K562 (cell line): Measurements from ENCODE around the gene ICAM3. TPM values are rescaled to one million over a fixed set of nuclear protein-coding genes. Genes with fewer than 3 reads are reported as not detected.

Source experiments
- ARID2 ChIP-seq: fragments of 450-650 bp; IDR thresholded peaks from 2 replicates; pipeline ENCODE4 v1.6.1; 2017; ENCODE audit warnings: antibody characterized with exemption, mild to moderate bottlenecking
- ELF1 ChIP-seq: fragments of 200-800 bp; sonication (Bioruptor generic); IDR thresholded peaks from 2 replicates; pipeline ENCODE4 v1.6.1; 2016; ENCODE audit warnings: missing genetic modification characterization, missing compliant biosample characterization
- FOXJ3 ChIP-seq: sonication (generic); formaldehyde crosslinking; IDR thresholded peaks from 2 replicates; pipeline ENCODE4 v1.4.0; 2020; ENCODE audit warnings: mild to moderate bottlenecking, missing genetic modification reagents
- HMGN3 ChIP-seq: IDR thresholded peaks from 2 replicates; pipeline ENCODE4 v1.6.1; 2011; ENCODE audit warnings: borderline replicate concordance, low read depth, mild to moderate bottlenecking, mixed read lengths, low read length; ENCODE audit not compliant: insufficient read length; ENCODE audit errors: extremely low read depth
- KHSRP ChIP-seq: fragments of 450-650 bp; IDR thresholded peaks from 2 replicates; pipeline ENCODE4 v1.6.1; 2017
- NFIC ChIP-seq: fragments of 450-650 bp; IDR thresholded peaks from 2 replicates; pipeline ENCODE4 v1.6.1; 2017; ENCODE audit warnings: mild to moderate bottlenecking, inconsistent platforms
- PHF8 ChIP-seq: fragments of 200-600 bp; sonication (generic); IDR thresholded peaks from 2 replicates; pipeline ENCODE4 v1.6.1; 2012; ENCODE audit warnings: mixed run types, mild to moderate bottlenecking, inconsistent platforms, low read length, moderate library complexity, borderline replicate concordance
- SLC30A9 ChIP-seq: fragments of 250-450 bp; sonication (Bioruptor Pico); IDR thresholded peaks from 2 replicates; pipeline ENCODE4 v1.8.0; 2022; ENCODE audit warnings: mild to moderate bottlenecking, moderate library complexity
- SMAD3 ChIP-seq: fragments of 450-650 bp; formaldehyde crosslinking; conservative IDR thresholded peaks from 2 replicates; pipeline ENCODE4 v1.4.0; 2020; ENCODE audit warnings: mild to moderate bottlenecking
- TAF9B ChIP-seq: fragments of 450-650 bp; IDR thresholded peaks from 2 replicates; pipeline ENCODE4 v1.6.1; 2018; ENCODE audit warnings: mild to moderate bottlenecking; ENCODE audit not compliant: partially characterized antibody
- TEAD4 ChIP-seq, 2 experiments: sonication (generic) in 1 of 2; formaldehyde crosslinking in 1 of 2; IDR thresholded peaks; 2 replicates each; pipeline versions ENCODE4 v1.6.1 to v1.8.0; 2012 to 2022; ENCODE audit warnings: borderline replicate concordance in 1 of 2, inconsistent platforms in 1 of 2, low read length in 1 of 2, mild to moderate bottlenecking in 1 of 2, missing genetic modification reagents in 1 of 2
- ZNF253 ChIP-seq: fragments of 250-450 bp; sonication (Bioruptor Pico); conservative IDR thresholded peaks from 2 replicates; pipeline ENCODE4 v1.6.1; 2021; ENCODE audit warnings: mild to moderate bottlenecking
- ZNF707 ChIP-seq: fragments of 250-450 bp; sonication (Bioruptor Pico); conservative IDR thresholded peaks from 2 replicates; pipeline ENCODE4 v1.8.0; 2022; ENCODE audit warnings: inconsistent platforms, mild to moderate bottlenecking, moderate library complexity
- ZNF778 ChIP-seq: fragments of 450-650 bp; formaldehyde crosslinking; IDR thresholded peaks from 2 replicates; pipeline ENCODE4 v1.4.0; 2020; ENCODE audit warnings: mild to moderate bottlenecking, moderate library complexity
- polyA plus RNA-seq, 8 experiments: library from polyadenylated mRNA; depleted of rRNA in 4 of 8; stranded (reverse) in 5 of 8; unstranded in 3 of 8; fragments of >200 nt; fragmentation: Nextera tagmentation in 2 of 8; fragmentation: Illumina TruSeq in 1 of 8; extraction: Ambion mirVana in 2 of 8; extraction: Trizol in 1 of 8; gene quantifications; 2 replicates each; pipeline versions ENCODE4 v1.2.1 to v1.2.3, GENCODE V29; 2011 to 2014; ENCODE audit warnings: inconsistent platforms in 1 of 8, missing spikeins in 1 of 8
- total RNA-seq, 7 experiments: library from RNA; depleted of rRNA in 6 of 7; stranded (reverse); fragments of >200 nt in 6 of 7; fragmentation: Illumina TruSeq in 2 of 7; extraction: Trizol in 2 of 7; gene quantifications; 2 replicates each; pipeline versions ENCODE4 v1.2.1 to v1.2.3, GENCODE V29; 2011 to 2021; ENCODE audit warnings: low replicate concordance in 1 of 7
- TF ChIP-seq, protein P1 (sequence below): conservative IDR thresholded peaks from 2 replicates; pipeline ENCODE4 v1.6.1; 2011; ENCODE audit warnings: low read depth, mild to moderate bottlenecking, low read length; ENCODE audit not compliant: control insufficient read depth
- TF ChIP-seq, protein P2 (sequence below): sonication (generic); formaldehyde crosslinking; IDR thresholded peaks from 2 replicates; pipeline ENCODE4 v1.8.0; 2022; ENCODE audit warnings: missing genetic modification reagents, mild to moderate bottlenecking, borderline replicate concordance
- TF ChIP-seq, protein P3 (sequence below): fragments of 450-650 bp; IDR thresholded peaks from one replicate; pipeline ENCODE4 v1.6.1; 2018; ENCODE audit warnings: mild to moderate bottlenecking, moderate library complexity; ENCODE audit not compliant: partially characterized antibody
- TF ChIP-seq, protein P4 (sequence below): fragments of 250-450 bp; sonication (Bioruptor Pico); IDR thresholded peaks from 2 replicates; pipeline ENCODE4 v1.4.0; 2020; ENCODE audit warnings: mild to moderate bottlenecking, moderate library complexity, borderline replicate concordance
- TF ChIP-seq, protein P5 (sequence below): fragments of 450-650 bp; formaldehyde crosslinking; IDR thresholded peaks from 2 replicates; pipeline ENCODE4 v1.4.0; 2020; ENCODE audit warnings: mild to moderate bottlenecking

ICAM3 gene
- total and polyA plus RNA-seq, 9 of the 15 experiments (the other 6 are each of a cell fraction or from before 2014, with no cell fraction given) = 6.5 to 39.5 (median 24.2) TPM

DNA sequence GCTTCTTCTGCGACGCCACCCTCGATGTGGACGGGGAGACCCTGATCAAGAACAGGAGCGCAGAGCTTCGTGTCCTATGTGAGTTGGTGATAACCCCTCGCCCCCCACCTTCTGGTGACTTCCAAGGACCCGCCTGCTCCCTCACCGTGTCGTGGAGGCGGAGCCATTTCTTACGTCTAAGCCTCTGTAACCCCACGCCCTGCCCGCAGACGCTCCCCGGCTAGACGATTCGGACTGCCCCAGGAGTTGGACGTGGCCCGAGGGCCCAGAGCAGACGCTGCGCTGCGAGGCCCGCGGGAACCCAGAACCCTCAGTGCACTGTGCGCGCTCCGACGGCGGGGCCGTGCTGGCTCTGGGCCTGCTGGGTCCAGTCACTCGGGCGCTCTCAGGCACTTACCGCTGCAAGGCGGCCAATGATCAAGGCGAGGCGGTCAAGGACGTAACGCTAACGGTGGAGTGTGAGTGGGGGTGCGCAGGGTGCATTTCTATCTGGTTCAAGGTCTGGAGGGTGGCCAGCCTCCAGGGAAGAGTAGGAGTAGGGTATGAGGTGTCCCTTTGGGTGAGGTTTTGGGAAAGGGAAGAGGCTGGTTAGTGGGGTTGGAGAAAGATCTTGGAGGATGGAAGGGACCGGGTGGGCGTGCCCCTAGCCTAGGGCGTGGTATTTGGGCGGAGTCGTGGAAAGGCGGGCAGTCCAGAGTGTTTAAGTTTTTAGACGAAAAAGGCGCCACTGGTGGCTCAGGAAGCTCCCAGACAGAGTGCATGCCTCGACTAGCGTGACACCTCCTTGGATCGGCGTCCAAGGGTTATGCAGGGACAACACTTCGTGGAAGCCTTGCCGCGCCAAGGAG lies 46.4 kb downstream of the ICAM3 start (continued):
- TF ChIP-seq, protein P1, sequence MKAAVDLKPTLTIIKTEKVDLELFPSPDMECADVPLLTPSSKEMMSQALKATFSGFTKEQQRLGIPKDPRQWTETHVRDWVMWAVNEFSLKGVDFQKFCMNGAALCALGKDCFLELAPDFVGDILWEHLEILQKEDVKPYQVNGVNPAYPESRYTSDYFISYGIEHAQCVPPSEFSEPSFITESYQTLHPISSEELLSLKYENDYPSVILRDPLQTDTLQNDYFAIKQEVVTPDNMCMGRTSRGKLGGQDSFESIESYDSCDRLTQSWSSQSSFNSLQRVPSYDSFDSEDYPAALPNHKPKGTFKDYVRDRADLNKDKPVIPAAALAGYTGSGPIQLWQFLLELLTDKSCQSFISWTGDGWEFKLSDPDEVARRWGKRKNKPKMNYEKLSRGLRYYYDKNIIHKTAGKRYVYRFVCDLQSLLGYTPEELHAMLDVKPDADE = peak; percentile 24; the same call in 1 of the 2 replicates
- no peak for TF ChIP-seq SMAD3 (CRISPR knock-in tag)
- TF ChIP-seq KHSRP = no peak
- TF ChIP-seq, protein P2, sequence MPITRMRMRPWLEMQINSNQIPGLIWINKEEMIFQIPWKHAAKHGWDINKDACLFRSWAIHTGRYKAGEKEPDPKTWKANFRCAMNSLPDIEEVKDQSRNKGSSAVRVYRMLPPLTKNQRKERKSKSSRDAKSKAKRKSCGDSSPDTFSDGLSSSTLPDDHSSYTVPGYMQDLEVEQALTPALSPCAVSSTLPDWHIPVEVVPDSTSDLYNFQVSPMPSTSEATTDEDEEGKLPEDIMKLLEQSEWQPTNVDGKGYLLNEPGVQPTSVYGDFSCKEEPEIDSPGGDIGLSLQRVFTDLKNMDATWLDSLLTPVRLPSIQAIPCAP (CRISPR knock-in tag) = no peak
- TF ChIP-seq SLC30A9 (CRISPR knock-in tag) = no peak
- TF ChIP-seq, protein P3, sequence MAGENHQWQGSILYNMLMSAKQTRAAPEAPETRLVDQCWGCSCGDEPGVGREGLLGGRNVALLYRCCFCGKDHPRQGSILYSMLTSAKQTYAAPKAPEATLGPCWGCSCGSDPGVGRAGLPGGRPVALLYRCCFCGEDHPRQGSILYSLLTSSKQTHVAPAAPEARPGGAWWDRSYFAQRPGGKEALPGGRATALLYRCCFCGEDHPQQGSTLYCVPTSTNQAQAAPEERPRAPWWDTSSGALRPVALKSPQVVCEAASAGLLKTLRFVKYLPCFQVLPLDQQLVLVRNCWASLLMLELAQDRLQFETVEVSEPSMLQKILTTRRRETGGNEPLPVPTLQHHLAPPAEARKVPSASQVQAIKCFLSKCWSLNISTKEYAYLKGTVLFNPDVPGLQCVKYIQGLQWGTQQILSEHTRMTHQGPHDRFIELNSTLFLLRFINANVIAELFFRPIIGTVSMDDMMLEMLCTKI = no peak
- TF ChIP-seq TEAD4 (IDR thresholded peaks at IDR 0.05; ENCODE audit: low read length) = 0 out of 2 replicates have a peak, but pooled peaks have one; percentile 18
- no peak for TF ChIP-seq TEAD4 (CRISPR knock-in tag; IDR thresholded peaks at IDR 0.05; ENCODE audit: borderline replicate concordance)
- TF ChIP-seq, protein P4, sequence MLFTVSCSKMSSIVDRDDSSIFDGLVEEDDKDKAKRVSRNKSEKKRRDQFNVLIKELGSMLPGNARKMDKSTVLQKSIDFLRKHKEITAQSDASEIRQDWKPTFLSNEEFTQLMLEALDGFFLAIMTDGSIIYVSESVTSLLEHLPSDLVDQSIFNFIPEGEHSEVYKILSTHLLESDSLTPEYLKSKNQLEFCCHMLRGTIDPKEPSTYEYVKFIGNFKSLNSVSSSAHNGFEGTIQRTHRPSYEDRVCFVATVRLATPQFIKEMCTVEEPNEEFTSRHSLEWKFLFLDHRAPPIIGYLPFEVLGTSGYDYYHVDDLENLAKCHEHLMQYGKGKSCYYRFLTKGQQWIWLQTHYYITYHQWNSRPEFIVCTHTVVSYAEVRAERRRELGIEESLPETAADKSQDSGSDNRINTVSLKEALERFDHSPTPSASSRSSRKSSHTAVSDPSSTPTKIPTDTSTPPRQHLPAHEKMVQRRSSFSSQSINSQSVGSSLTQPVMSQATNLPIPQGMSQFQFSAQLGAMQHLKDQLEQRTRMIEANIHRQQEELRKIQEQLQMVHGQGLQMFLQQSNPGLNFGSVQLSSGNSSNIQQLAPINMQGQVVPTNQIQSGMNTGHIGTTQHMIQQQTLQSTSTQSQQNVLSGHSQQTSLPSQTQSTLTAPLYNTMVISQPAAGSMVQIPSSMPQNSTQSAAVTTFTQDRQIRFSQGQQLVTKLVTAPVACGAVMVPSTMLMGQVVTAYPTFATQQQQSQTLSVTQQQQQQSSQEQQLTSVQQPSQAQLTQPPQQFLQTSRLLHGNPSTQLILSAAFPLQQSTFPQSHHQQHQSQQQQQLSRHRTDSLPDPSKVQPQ (CRISPR knock-in tag) = no peak
- no peak for TF ChIP-seq ARID2
- TF ChIP-seq TAF9B = no peak
- TF ChIP-seq ELF1 (tag) = no peak
- TF ChIP-seq NFIC = peak; percentile 64
- no peak for TF ChIP-seq ZNF707 (CRISPR knock-in tag)
- peak; percentile 44 for TF ChIP-seq HMGN3
- TF ChIP-seq PHF8 = peak; percentile 36; the same call in 1 of the 2 replicates
- no peak for TF ChIP-seq ZNF778
- TF ChIP-seq, protein P5, sequence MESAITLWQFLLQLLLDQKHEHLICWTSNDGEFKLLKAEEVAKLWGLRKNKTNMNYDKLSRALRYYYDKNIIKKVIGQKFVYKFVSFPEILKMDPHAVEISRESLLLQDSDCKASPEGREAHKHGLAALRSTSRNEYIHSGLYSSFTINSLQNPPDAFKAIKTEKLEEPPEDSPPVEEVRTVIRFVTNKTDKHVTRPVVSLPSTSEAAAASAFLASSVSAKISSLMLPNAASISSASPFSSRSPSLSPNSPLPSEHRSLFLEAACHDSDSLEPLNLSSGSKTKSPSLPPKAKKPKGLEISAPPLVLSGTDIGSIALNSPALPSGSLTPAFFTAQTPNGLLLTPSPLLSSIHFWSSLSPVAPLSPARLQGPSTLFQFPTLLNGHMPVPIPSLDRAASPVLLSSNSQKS (CRISPR knock-in tag) = no peak
- no peak for TF ChIP-seq FOXJ3 (CRISPR knock-in tag)
- TF ChIP-seq ZNF253 (CRISPR knock-in tag) = no peak
